GM21825 (cell line): ENCODE data around the gene FOLR3.
"Not testable (repeated sequence)": the region's sequence is repeated elsewhere in the genome, so short reads cannot be mapped to it uniquely, and the experiment has no call there.

Source experiments
- ATAC-seq: cut with Tn5 transposase; IDR thresholded peaks from one replicate; pipeline ENCODE4 v1.9.1; 2021; ENCODE audit warnings: mild to moderate bottlenecking, moderate library complexity; ENCODE audit not compliant: unreplicated experiment

Gene FOLR3

DNA sequence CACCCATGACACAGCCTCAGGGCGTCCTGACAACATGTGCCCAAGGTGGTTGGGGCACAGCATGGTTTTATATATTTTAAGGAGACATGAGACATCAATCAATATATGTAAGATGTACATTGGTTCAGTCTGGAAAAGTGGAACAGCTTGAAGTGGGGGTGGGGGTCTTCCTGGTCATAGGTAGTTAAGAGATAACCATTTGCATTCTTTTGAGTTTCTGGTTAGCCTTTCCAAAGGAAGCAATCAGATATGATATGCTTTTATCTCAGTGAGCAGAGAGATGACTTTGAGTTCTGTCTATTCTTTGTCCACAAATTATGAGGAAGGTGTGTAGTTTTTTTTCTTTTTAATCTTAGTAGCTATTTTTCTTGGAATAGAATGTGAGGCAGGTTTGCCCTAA, 12.9 kb upstream of the FOLR3 start:
- no peak for ATAC-seq

DNA sequence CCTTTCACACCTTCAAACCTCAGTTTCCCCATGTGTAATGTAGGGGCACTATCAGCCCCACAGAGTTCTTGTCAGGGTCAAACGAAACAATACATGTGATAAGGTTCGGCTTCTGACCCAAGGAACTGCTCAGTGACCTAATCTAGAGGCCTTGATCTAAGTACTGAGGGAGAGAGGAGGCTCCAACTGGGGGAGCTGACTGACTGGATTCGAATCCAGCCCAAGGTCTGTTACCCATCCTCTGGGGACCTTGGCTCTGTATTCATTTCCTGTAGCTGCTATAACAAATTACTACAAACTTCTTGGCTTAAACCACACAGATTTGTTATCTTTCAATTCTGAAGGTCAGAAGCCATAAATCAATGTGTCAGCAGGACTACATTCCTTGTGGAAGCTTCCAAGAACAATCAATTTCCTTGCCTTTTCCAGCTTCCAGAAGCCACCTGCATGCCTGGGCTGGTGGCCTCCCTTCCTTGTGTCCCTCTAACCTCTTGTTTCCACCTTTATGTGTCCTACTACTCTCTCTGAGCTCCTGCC, 12.3 kb upstream of the FOLR3 start:
- no peak for ATAC-seq

- no peak for ATAC-seq
Observed at GRCh38 chr11:72124046-72124445, 11.5 kb upstream of the FOLR3 start.

GRCh38 chr11:72125956-72126355, 9.6 kb upstream of the FOLR3 start:
- ATAC-seq: no peak

- no peak for ATAC-seq
Observed at GRCh38 chr11:72127923-72128322, 7.6 kb upstream of the FOLR3 start.

DNA sequence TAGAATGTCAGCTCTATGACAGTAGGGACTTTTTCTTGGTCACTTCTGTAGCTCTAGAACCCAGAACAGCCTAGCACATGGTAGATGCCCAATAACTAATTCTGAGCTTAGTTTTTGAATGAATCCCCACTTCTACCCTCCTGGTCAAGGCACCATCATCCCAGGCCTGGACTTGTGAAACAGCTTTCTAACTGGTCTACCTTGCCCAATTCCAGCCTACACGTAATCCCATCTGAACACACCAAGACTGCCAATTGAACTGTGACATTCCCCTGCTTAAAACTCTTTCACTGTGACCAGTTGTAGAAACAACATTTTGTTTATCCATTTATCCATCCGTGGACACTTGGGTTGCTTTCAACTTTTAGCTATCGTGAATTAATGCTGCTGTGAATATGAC, 6.1 kb upstream of the FOLR3 start:
- no peak for ATAC-seq

DNA sequence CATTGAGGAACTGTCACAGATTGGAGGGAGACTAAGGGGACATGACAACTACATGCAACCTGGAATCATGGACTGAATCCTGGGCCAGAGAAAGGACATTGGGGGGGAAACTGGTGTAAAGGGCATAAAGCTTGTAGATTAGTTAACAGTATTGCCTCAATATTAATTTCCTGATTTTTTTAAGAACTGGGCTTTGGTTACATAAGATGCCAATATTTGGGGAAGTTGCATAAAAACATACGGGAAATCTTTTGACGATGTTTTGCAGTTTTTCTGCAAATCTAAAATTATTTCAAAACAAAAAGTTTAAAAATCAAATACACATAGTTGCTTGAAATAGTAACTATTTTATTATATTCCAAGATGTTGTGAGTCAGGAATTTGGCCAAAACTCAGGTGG, 2.9 kb upstream of the FOLR3 start:
- ATAC-seq: no peak

DNA sequence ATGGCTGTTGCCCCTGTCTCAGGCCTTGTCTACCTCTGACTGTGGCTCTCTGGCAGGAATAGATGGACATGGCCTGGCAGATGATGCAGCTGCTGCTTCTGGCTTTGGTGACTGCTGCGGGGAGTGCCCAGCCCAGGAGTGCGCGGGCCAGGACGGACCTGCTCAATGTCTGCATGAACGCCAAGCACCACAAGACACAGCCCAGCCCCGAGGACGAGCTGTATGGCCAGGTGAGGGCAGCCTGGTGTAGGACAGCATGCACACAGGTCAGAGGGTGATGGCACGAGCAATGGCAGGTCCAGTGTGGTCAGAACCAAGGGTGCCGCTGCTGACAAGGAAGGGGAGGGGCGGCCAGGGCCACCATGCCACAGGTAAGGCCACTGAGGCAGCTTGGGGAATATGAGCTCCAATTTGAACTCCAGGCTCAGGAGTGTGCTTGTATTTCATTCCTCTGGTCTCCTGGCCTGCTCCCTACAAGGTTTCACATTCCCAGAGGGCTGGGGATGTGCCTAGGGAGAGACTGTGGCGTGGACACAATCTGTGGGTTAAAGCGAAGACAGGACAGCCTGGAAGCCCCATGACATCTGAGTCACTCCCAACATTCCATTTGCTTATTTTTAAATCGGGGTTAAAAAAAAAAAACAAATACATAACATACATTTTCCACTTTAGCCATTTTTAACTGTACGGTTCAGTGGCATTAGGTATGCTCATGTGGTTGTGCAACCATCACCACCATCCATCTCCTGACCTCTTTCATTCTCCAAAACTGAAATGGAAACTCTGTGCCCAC, 562 bp downstream of the FOLR3 start:
- ATAC-seq: no peak

DNA sequence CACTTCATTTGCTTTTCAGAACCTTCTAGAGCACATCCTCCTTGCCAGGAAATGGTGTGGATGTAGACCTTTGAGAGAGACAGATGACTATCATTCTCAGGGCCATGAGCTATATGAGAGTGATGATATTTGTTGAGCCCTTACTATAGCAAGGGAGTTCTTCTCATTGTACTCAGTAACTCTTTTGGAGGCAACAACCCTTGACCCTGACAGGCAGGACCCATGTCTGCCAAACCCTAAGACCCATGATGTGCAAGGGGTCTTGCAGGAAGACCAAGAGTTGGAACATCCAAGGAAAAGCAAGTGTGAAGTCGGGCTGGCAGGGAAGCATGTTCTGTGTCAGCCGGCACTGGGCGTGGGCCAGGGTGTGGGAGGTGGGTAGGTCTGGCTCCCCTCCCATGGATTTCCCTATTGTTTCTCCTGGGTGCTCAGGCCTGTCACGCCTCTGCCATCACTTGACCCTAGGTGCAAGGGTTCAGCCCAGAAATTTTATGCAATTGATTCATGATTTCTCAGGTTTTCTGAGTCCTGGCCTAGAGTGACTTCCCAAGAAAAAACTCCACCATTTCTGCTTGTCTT, 1.2 kb downstream of the FOLR3 start:
- no peak for ATAC-seq

DNA sequence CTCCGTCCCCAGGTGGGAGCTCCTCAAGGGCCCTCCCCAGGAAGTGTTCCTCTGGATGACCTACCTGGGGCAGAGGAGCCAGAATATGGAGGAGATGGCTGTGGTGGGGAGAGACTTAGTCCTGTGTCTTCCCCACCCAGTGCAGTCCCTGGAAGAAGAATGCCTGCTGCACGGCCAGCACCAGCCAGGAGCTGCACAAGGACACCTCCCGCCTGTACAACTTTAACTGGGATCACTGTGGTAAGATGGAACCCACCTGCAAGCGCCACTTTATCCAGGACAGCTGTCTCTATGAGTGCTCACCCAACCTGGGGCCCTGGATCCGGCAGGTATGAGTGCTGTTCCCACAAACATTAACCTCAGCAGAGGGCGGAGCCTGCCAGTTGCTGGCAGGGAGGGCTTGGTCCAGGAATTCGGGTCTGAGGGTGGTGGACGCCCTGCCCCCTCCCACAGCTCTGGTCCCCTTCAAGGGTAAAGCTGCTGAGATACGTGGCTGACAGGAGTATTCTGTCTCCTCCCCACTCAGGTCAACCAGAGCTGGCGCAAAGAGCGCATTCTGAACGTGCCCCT, 3.4 kb downstream of the FOLR3 start:
- ATAC-seq: no peak

DNA sequence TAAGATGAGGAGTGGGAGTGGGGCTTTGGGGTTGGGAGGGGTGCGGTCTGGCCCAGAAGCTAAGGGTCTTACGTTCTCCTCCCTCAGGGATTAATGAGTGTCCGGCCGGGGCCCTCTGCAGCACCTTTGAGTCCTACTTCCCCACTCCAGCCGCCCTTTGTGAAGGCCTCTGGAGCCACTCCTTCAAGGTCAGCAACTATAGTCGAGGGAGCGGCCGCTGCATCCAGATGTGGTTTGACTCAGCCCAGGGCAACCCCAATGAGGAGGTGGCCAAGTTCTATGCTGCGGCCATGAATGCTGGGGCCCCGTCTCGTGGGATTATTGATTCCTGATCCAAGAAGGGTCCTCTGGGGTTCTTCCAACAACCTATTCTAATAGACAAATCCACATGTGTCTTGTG, 4.0 kb downstream of the FOLR3 start:
- no peak for ATAC-seq

DNA sequence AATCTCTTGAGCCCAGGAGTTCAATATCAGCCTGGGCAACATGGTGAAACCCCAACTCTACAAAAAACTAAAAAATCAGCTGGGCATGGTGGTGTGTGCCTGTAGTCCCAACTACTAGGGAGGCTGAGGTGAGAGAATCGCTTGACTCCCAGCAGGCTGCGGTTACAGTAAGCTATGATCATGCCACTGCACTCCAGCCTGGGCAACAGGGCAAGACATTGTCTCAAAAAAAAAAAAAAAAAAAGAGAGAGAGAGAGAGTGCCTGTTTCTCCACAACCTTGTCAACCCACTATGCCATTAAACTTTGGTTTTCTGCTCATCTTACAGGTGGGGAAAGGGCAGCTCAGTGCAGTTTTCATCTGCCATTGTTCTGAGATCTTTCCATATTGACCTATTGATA, 5.1 kb downstream of the FOLR3 start:
- ATAC-seq: no peak

DNA sequence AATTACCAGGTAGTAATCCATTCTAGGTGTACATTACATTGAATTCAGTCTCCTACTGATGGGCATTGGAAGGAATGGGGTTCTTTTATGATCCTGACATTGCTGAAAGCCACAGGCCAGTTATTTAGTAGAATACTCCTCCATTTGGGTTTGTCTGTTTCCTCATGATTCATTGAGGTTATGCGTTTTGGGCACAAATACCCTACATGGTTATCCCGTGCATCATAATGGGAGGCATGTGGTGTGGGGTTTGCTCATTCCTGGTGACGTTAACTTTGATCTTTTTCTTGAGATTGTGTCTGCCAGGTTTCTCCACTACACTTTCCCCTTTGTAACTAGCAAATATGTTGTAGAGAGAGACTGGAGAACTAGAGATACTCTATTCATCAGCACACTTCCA, 5.5 kb downstream of the FOLR3 start:
- no peak for ATAC-seq

DNA sequence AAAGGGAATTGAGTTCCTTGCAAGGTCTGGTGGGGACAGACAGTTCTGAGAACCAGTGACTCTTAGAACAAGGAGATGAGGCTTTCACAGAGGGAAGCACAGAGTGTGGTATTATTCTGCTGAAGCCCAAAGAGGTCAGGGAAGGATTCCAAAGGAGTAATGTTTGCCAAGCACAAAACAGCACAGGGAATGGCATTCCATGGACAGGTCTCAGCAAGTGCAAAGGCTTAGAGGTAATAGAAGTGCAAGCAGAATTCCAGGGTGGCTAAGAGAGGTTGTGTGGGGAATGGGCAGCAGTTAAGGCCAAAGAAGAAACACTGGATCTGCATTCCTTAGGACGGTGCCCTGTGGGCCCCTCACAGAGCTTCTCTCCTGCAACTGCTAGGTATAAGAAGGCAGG, 6.6 kb downstream of the FOLR3 start:
- not testable (repeated sequence) for ATAC-seq

DNA sequence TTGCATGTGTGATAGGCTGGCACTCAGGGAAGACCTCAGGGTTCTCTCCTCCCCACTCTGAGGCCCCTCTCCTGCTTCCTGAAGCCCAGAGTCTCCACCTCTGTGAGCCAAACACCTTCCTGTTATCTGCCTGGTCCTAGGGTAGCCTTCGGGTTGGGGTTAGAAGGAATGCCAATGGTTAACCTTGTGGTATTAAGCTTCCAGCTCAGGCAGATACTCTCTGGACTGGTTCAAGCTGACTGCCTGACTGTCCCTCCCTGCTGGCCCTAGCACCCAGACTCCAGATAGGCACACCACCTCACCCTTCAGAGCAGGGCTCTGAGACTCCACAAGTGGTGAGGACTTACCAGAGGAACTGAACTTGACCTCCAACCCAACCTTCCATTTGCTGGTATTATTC, 7.0 kb downstream of the FOLR3 start:
- not testable (repeated sequence) for ATAC-seq

DNA sequence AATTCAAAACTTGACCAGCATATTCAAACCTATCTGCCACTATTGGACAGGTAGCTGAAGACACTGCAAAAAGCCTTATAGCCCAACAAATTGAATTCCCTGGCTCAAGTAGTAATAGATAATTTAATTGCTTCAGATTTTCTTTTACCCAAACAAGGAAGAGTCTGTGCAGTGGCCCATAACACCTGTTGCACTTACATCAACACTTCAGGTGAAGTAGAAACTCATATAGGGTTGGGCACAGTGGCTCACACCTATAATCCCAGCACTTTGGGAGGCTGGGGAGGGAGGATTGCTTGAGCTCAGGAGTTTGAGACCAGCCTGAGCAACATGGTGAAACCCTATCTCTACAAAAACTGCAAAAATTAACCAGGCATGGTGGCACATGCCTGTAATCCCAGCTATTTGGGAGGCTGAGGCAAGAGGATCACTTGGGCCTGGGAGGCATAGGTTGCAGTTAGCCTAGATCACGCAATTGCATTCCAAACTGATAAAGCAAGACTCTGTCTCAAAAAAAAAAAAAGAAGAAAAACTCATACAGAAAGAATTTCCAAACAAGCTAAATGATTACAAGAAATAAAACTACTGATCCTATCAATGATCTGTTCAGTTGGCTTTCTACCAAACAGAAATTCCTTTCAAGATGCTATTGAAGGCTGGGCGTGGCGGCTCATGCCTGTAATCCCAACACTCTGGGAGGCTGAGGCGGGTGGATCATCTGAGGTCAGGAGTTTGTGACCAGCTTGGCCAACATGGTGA, 9.5 kb downstream of the FOLR3 start:
- ATAC-seq: no peak

DNA sequence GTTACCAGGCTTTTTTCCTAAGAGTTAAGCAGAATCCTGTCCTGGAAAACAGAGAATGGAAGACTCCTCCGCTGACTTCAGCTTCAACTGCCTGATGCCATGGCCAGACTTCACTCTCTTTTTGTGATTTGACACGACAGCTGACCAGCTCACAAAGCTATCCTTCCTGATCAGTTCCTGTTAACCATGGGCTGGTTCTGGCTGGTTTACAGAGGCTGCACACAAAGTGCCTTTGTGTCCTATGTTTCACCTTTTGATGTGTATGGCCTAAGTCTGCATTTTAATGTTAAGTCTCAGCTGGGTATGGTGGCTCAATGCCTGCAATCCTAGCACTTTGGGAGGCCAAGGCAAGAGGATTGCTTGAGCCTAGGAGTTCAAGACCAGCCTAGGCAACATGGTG, 11.1 kb downstream of the FOLR3 start:
- ATAC-seq: no peak

- no peak for ATAC-seq
Observed at GRCh38 chr11:72150882-72151281, 15.4 kb downstream of the FOLR3 start.

GRCh38 chr11:72153874-72154273, 18.3 kb downstream of the FOLR3 start:
- ATAC-seq: not testable (repeated sequence)

DNA sequence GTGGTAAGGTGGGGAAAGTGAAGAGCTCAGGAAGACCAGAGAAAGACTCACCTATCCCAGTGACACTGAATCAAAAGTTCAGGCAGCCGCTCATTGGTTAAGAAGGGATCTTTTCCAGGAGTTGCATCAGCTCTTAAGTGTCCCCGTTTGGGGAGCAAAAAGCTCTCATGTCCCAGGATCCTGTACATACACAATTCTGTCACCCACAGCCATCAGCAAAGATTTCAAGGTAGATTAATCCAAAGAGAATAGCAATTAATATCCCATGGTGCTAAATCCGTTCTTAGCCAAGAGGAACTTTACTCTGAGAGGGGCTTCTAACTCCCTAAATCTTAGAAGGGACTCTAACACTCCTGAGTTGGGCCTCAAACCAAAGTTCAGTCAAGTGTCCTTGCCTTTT, 19.3 kb downstream of the FOLR3 start:
- no peak for ATAC-seq

DNA sequence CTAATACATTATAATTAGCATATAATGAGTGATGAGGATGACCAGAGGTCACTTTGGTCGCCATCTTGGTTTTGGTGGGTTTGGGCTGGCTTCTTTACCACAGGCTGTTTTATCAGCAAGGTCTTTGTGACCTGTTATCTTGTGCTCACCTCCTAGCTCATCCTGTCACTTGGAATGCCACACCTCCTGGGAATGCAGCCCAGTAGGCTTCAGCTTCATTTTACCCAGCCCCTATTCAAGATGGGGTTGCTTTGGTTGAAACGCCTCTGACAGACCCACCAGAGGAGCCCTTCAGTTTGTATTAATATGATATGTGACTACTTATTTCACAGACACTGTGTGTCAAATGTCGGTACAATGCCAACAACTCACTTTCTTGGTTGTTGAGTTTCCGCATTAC, 20.2 kb downstream of the FOLR3 start:
- ATAC-seq: no peak

- no peak for ATAC-seq
Observed at GRCh38 chr11:72157131-72157530, 21.6 kb downstream of the FOLR3 start.
